Body of pancreas (tissue), 4 donors: ENCODE measurements around the gene ZFPL1. TPM values are rescaled to one million over a fixed set of nuclear protein-coding genes. Genes with fewer than 3 reads are reported as not detected.
A peak's percentile ranks its signal among the peaks of the same experiment; 100 is the strongest.

ENCODE experiments used
- ATAC-seq: fragments of 150-250 bp; one replicate; pipeline ENCODE4 v1.9.1; 2016
- DNase-seq, 4 donors: peaks; one replicate each; pipeline ENCODE4 v3.0.0-alpha.2; 2019
- H3K27ac ChIP-seq, 4 donors: fragments of 200-600 bp; sonication (generic); 1 replicate in 3 of 4; 2 replicates in 1 of 4; pipeline versions ENCODE4 v1.5.1 to v1.6.1; 2016 to 2019; ENCODE audit warnings: mild to moderate bottlenecking in 1 of 4, mixed read lengths in 1 of 4, moderate library complexity in 1 of 4
- H3K27me3 ChIP-seq, 2 donors: fragments of 200-600 bp; sonication (generic); one replicate each; pipeline ENCODE4 v1.6.0; 2016; ENCODE audit warnings: mild to moderate bottlenecking in 1 of 2
- H3K36me3 ChIP-seq, 2 donors: fragments of 200-600 bp; sonication (generic); replicated peaks in 1 of 2; 2 replicates each; pipeline ENCODE4 v1.5.1; 2016; ENCODE audit warnings: low read depth in 2 of 2; ENCODE audit not compliant: insufficient read depth in 1 of 2
- H3K4me1 ChIP-seq: fragments of 200-600 bp; sonication (generic); one replicate; pipeline ENCODE4 v1.6.0; 2016
- H3K4me3 ChIP-seq, 2 donors: fragments of 200-600 bp; sonication (generic); 1 replicate in 1 of 2; 2 replicates in 1 of 2; pipeline ENCODE4 v1.5.1; 2016 to 2019
- H3K9me3 ChIP-seq, 3 donors: fragments of 200-600 bp; sonication (generic); 1 replicate in 2 of 3; 2 replicates in 1 of 3; pipeline ENCODE4 v1.5.1; 2016
- POLR2A ChIP-seq, 3 donors: fragments of 450-650 bp; IDR thresholded peaks; one replicate each; pipeline ENCODE4 v1.6.1; 2016; ENCODE audit warnings: antibody characterized with exemption in 3 of 3, mild to moderate bottlenecking in 2 of 3
- WGBS, 2 donors: methylation state at CpG; one replicate each; pipeline ENCODE4 v1.1.5; 2017; 5-methylcytosine and 5-hydroxymethylcytosine counted together
- intact Hi-C: fragments of 100-400 bp; cut with DNase I; formaldehyde crosslinking; loops from one replicate; pipeline ENCODE4 v1.15.1; 2023
- total RNA-seq, 2 donors: library from RNA; depleted of rRNA; stranded (reverse); fragments of >200 nt; gene quantifications; one replicate each; pipeline ENCODE4 v1.1.0, GENCODE V29; 2016
- TF ChIP-seq, protein P1 (sequence below), 7 experiments: fragments of 450-650 bp in 4 of 7; fragments of 200-600 bp in 3 of 7; sonication (generic) in 3 of 7; IDR thresholded peaks; one replicate each; pipeline ENCODE4 v1.5.1; 2016 to 2019; ENCODE audit warnings: antibody characterized with exemption in 7 of 7

The ZFPL1 gene
- total RNA-seq, 2 donors from 2014 or later, result 23.1 to 29.3 TPM

DNA sequence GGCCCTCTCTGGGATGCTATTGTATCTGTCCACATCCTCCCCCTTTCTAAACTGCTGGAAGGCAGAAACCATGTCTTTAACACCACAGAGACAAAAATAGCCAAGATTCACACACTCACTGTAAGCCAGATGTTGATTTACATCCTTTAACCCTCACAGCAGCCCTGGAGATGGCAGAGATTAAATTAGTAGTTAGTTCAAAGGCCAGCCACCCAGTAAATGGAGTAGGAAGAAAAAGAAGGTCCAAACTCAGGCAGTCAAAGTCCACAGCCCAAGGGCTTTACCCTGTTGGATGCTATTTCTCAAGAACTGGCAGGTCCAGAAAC is 35.6 kb downstream of the ZFPL1 start:
- intact Hi-C loops, result no loop called here
- H3K9me3 ChIP-seq, result no peaks in the 10 kb centered on the region
- H3K36me3 ChIP-seq, result peaks cover 0 to 7% of the 10 kb centered on the region in 2 donors
- TF ChIP-seq POLR2A (IDR thresholded peaks at IDR 0.05), result no peak
- TF ChIP-seq, protein P1, sequence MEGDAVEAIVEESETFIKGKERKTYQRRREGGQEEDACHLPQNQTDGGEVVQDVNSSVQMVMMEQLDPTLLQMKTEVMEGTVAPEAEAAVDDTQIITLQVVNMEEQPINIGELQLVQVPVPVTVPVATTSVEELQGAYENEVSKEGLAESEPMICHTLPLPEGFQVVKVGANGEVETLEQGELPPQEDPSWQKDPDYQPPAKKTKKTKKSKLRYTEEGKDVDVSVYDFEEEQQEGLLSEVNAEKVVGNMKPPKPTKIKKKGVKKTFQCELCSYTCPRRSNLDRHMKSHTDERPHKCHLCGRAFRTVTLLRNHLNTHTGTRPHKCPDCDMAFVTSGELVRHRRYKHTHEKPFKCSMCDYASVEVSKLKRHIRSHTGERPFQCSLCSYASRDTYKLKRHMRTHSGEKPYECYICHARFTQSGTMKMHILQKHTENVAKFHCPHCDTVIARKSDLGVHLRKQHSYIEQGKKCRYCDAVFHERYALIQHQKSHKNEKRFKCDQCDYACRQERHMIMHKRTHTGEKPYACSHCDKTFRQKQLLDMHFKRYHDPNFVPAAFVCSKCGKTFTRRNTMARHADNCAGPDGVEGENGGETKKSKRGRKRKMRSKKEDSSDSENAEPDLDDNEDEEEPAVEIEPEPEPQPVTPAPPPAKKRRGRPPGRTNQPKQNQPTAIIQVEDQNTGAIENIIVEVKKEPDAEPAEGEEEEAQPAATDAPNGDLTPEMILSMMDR (IDR thresholded peaks at IDR 0.05), result no peak
- peaks cover 56% of the 10 kb centered on the region for H3K4me1 ChIP-seq
- ATAC-seq (no peak), DNase-seq (peak in 1 of 4 donors; percentile 0)
- H3K27ac ChIP-seq, result no peak overlapping the region
- no peak overlapping the region for H3K4me3 ChIP-seq
- H3K27me3 ChIP-seq, result no peaks in the 10 kb centered on the region

DNA sequence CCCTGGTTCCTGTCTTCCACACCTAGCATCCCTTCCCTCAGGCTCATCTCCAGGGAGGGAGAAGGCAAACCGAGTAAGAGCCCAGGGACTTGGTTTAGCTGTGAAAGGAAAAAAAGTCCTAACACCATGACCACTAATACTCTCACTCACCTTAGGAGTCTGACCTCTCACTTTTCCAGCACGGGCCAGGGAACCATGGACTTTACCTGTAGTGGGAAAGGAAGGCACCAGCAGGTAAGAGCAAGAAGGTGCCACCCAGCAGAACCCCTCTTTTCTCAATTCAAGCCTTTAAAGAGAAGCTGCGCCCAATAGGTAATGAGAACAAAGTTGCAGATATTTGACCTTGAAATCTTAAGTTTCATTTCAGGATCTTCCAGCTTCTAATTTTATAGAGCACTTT is 36.8 kb downstream of the ZFPL1 start:
- TF ChIP-seq, protein P1 (IDR thresholded peaks at IDR 0.05), result no peak
- no peak for TF ChIP-seq POLR2A (IDR thresholded peaks at IDR 0.05)
- Histone ChIP-seq H3K4me3 (no peak overlapping the region), H3K27me3 (no peaks in the 10 kb centered on the region), H3K27ac (peak overlapping the region in 3 of 4 donors; percentile 83 to 94 (median 93)), H3K36me3 (peaks cover 0 to 12% of the 10 kb centered on the region in 2 donors), H3K9me3 (no peaks in the 10 kb centered on the region), H3K4me1 (peaks cover 44% of the 10 kb centered on the region)
- ATAC-seq, result no peak
- no peak for DNase-seq
- 40 to 48% methylated on average over 3 of the region's 3 CpGs for WGBS, 2 donors
- intact Hi-C loops, result no loop called here

DNA sequence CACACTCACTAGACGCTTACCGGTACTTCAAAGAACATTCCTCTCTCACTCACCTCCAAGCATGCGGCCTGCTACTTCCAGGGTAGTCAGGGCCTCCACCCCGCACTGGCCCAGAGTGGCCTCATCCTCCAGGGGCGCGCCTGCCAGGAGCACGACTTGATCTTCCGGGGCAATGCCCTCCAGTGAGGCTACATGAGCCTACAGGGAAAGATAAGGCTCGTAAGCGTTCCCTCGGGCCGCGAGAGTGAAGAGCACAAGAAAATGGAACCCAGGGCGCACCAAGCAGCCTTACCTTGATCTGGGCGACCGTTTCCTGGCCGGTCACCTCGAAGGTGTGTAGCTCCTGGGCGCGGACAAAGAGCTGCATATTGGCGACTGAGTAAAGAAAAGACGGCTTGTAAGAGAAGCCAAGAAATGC is 37.4 kb downstream of the ZFPL1 start:
- Histone ChIP-seq H3K9me3 (no peaks in the 10 kb centered on the region), H3K36me3 (peaks cover 0 to 15% of the 10 kb centered on the region in 2 donors), H3K4me3 (peak overlapping the region; percentile 37 to 63), H3K27me3 (no peaks in the 10 kb centered on the region), H3K27ac (peak overlapping the region; percentile 71 to 94 (median 88)), H3K4me1 (peaks cover 38% of the 10 kb centered on the region)
- 0% methylated on average over 13 to 22 of the region's 22 CpGs for whole genome bisulfite sequencing, 2 donors
- DNase-seq (peak in 1 of 4 donors; percentile 37), ATAC-seq (no peak)
- intact Hi-C loops, result no loop called here
- TF ChIP-seq POLR2A (IDR thresholded peaks at IDR 0.05), result no peak
- TF ChIP-seq, protein P1 (IDR thresholded peaks at IDR 0.05), result no peak

DNA sequence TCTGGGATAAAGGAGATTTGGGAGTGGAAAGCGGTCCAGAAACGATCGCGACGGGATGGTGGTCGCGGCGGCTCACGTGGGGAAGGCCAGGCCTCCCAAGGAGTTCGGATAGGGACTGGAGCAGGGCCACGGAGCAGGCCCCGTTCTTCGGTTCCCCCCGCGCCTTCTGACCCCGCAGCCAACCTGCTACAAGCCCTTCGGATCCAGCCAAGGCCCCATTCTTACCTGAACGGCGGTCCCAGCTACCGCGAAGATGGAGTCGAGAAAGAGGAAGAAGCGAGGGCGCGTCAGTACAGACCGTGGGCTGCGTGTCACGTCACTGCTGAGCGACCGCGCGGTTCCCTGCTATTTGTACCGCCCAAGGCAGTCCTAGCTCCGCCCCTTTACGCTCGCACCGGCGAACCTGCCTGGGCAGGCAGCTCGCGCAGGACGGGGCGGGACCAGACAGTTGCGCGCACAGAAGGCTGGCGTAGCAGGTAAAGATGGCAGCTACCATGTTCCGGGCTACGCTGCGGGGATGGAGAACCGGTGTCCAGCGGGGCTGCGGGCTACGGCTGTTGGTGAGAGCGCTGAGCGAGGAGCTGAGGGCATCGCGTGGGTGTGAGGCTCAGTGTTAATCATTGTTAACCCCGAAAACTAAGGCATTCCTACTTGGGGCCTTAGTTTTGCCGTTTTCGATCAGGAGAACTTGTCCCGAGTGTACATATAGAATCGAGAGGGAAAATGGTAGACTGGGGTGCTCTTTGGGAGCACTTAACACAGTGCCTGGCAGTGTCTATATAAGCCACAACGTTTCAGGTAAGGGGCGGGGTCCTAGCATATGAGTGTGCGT is 38.1 kb downstream of the ZFPL1 start, which contains the start of the genes FAU and MRPL49:
TSS of gene FAU (minus strand) at position 270 of the 832 bp plus-strand sequence. CDS start 321 bp downstream, outside the sequence.
TSS of gene MRPL49 (plus strand) at position 457 of the 832 bp plus-strand sequence. CDS start at position 483, 26 bp downstream.
- H3K4me3 ChIP-seq, result peak within 1 kb of the TSS; percentile 37 to 63
- H3K27me3 ChIP-seq, result no peaks in the 10 kb centered on the region
- intact Hi-C loops, result no loop called here
- TF ChIP-seq POLR2A (IDR thresholded peaks at IDR 0.05), result peak; percentile 91 to 96 (median 95)
- TF ChIP-seq, protein P1 (IDR thresholded peaks at IDR 0.05), result peak in 1 of 7 experiments; percentile 25
- ATAC-seq (peak; percentile 82), DNase-seq (peak; percentile 99 to 100 (median 99))
- H3K27ac ChIP-seq, result peak within 1 kb of the TSS; percentile 71 to 94 (median 88)
- peaks cover 0 to 19% of the 10 kb centered on the region in 2 donors for H3K36me3 ChIP-seq
- WGBS, 2 donors, result 0% methylated on average over 62 to 64 of the region's 64 CpGs
- no peaks in the 10 kb centered on the region for H3K9me3 ChIP-seq
- peaks cover 33% of the 10 kb centered on the region for H3K4me1 ChIP-seq
